WTC11 (cell line): ENCODE data around the gene APOD.

Experiments
- SOX15 ChIP-seq: fragments of 250-450 bp; sonication (Bioruptor Pico); IDR thresholded peaks from 2 replicates; pipeline ENCODE4 v1.9.0; 2021; ENCODE audit warnings: mild to moderate bottlenecking
- USF2 ChIP-seq: sonication (generic); formaldehyde crosslinking; IDR thresholded peaks from 2 replicates; pipeline ENCODE4 v1.8.1; 2023; ENCODE audit warnings: mild to moderate bottlenecking, missing genetic modification reagents, moderate library complexity

GRCh38 chr3:195591852-195592251 lies 8.1 kb upstream of the APOD start:
- TF ChIP-seq USF2 (CRISPR knock-in tag) (no peak), SOX15 (CRISPR knock-in tag) (no peak)
